ENCODE measurements around the gene FAM149A.

GRCh38 chr4:186169333-186169944 lies 64.9 kb downstream of the FAM149A start:
- TF ChIP-seq, protein P1, sequence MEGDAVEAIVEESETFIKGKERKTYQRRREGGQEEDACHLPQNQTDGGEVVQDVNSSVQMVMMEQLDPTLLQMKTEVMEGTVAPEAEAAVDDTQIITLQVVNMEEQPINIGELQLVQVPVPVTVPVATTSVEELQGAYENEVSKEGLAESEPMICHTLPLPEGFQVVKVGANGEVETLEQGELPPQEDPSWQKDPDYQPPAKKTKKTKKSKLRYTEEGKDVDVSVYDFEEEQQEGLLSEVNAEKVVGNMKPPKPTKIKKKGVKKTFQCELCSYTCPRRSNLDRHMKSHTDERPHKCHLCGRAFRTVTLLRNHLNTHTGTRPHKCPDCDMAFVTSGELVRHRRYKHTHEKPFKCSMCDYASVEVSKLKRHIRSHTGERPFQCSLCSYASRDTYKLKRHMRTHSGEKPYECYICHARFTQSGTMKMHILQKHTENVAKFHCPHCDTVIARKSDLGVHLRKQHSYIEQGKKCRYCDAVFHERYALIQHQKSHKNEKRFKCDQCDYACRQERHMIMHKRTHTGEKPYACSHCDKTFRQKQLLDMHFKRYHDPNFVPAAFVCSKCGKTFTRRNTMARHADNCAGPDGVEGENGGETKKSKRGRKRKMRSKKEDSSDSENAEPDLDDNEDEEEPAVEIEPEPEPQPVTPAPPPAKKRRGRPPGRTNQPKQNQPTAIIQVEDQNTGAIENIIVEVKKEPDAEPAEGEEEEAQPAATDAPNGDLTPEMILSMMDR (conservative IDR thresholded peaks at IDR 0.05; ENCODE audit: low read length) = no peak
- TF ChIP-seq EZH2phosphoT487 (IDR thresholded peaks at IDR 0.05; ENCODE audit: borderline replicate concordance) = no peak

Data from Loucy (cell line).